Measurements from ENCODE around the gene LCE1B. TPM values are rescaled to one million over a fixed set of nuclear protein-coding genes. Genes with fewer than 3 reads are reported as not detected.

LCE1B gene
- total RNA-seq, 2 experiments from 2014 or later, result not detected

GRCh38 chr1:152817309-152817708 lies 5.5 kb downstream of the LCE1B start:
- no peaks in the 10 kb centered on the region for H3K4me1 Mint-ChIP-seq
- ChIA-PET POLR2A (no interaction called here), CTCF (no interaction called here)
- no peak overlapping the region for H3K27ac Mint-ChIP-seq
- no peaks in the 10 kb centered on the region for H3K36me3 Mint-ChIP-seq (ENCODE audit: low read depth)
- H3K9me3 Mint-ChIP-seq, result no peaks in the 10 kb centered on the region
- no peak overlapping the region for H3K4me3 Mint-ChIP-seq
- DNase-seq, result no peak
- peaks cover 4% of the 10 kb centered on the region for H3K27me3 Mint-ChIP-seq

DNA sequence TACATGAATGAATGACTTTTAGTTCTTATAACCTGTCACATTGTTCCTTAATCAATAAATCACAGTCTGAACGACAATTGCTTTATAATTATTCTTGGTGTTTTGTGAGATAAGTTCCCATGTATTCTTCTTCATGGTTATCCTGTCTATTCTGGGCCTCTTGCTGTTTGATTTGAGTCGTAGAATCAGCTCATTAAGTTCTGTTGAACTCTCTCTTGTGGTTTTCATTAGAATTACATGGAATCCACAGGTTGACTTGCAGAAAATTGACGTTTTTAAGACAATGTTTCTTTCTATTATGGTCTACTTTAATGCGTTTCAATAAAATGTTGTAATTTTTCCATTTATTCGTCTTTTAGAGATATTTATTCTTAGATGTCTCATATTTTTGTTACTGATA lies 11.5 kb downstream of the LCE1B start:
- H3K4me3 Mint-ChIP-seq, result no peak overlapping the region
- H3K27me3 Mint-ChIP-seq, result peaks cover 18% of the 10 kb centered on the region
- ChIA-PET CTCF (no interaction called here), POLR2A (no interaction called here)
- no peaks in the 10 kb centered on the region for H3K4me1 Mint-ChIP-seq
- H3K36me3 Mint-ChIP-seq (ENCODE audit: low read depth), result no peaks in the 10 kb centered on the region
- no peak for DNase-seq
- H3K27ac Mint-ChIP-seq, result no peak overlapping the region
- H3K9me3 Mint-ChIP-seq, result no peaks in the 10 kb centered on the region

DNA sequence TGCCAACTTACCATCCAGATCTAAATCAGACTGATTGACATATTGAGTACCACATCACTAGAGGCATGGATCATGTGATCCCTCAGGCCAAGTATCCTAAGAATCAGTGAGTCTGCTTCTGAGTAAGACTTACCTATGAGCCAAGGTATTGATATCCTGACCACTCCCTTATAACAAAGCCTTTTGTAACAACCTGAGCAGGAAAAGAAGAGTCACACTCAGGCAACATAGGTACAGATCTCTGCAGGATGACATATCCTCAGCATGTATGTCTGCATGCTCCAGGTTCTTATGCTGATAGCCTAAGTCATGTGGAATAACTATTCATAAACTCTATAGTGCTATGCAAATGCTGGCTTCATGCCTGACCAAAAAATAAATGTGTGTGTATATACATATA lies 13.2 kb downstream of the LCE1B start:
- Mint-ChIP-seq H3K9me3 (no peaks in the 10 kb centered on the region), H3K36me3 (ENCODE audit: low read depth) (no peaks in the 10 kb centered on the region), H3K4me3 (no peak overlapping the region), H3K27ac (no peak overlapping the region), H3K27me3 (peaks cover 17% of the 10 kb centered on the region), H3K4me1 (no peaks in the 10 kb centered on the region)
- DNase-seq, result no peak
- CTCF ChIA-PET, result no interaction called here
- POLR2A ChIA-PET, result no interaction called here

- CTCF ChIA-PET, result no interaction called here
- Mint-ChIP-seq H3K4me3 (no peak within 1 kb of the TSS), H3K27ac (no peak within 1 kb of the TSS), H3K9me3 (no peaks in the 10 kb centered on the region), H3K4me1 (no peaks in the 10 kb centered on the region), H3K27me3 (peaks cover 20% of the 10 kb centered on the region), H3K36me3 (ENCODE audit: low read depth) (no peaks in the 10 kb centered on the region)
- DNase-seq, result no peak
- POLR2A ChIA-PET, result no interaction called here
Observed at GRCh38 chr1:152827173-152827572, 15.4 kb downstream of the LCE1B start, which contains the start of gene LCE1A. Gene LCE1A (plus strand): TSS chr1:152827473. CDS start chr1:152827473, 0 bp downstream.

DNA sequence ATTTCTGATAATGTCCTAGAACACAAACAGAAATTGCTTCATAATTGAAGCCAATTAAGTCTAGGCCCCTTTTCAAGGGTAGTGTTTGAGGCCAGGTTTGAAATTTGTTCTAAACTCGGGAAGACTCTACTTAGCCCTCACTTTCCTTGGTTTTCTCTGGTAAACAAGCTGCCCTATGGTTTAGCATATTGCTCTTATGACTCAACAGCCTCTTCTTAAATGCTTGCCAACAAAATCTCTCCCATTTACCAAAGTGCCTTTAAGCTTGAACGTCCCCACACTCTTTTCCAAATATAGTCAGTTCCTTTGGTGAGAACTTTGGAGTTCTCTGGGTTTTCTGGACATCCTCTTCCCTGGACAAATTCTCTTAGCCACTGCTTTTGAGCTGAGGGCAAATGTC lies 25.1 kb downstream of the LCE1B start:
- Mint-ChIP-seq H3K4me1 (no peaks in the 10 kb centered on the region), H3K36me3 (ENCODE audit: low read depth) (no peaks in the 10 kb centered on the region), H3K27ac (no peak overlapping the region), H3K9me3 (no peaks in the 10 kb centered on the region), H3K4me3 (no peak overlapping the region), H3K27me3 (no peaks in the 10 kb centered on the region)
- ChIA-PET POLR2A (no interaction called here), CTCF (no interaction called here)
- no peak for DNase-seq

DNA sequence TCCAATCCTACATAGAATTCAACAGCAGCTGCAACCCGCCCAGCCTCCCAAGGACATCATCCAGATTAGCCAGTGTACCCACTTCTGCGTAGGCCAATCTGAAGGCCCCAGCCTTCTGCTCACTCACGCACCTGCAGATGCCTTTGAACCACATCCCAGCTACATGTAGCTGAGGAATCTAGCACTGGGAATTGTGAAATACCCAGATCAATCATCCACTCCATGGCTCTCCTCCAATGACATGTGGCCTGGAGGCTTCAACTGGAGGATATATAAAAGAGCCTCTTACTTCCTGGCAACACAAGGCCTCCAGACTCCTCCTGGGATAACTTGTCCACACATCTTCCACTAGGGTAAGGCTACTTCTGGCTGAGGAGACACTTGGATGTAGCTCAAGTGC lies 30.8 kb downstream of the LCE1B start, which contains the start of gene LCE6A:
Gene LCE6A, plus strand, starts transcription at position 301 of the 400 bp plus-strand sequence. CDS start 665 bp downstream, outside the sequence.
- no peaks in the 10 kb centered on the region for H3K9me3 Mint-ChIP-seq
- no peaks in the 10 kb centered on the region for H3K4me1 Mint-ChIP-seq
- DNase-seq, result no peak
- POLR2A ChIA-PET, result no interaction called here
- H3K36me3 Mint-ChIP-seq (ENCODE audit: low read depth), result no peaks in the 10 kb centered on the region
- CTCF ChIA-PET, result interaction anchor here (0.5 kb wide), 1 partner anchor 189 kb away, joined by 3 read pairs; no protein-coding TSS in a partner anchor
- no peaks in the 10 kb centered on the region for H3K27me3 Mint-ChIP-seq
- no peak within 1 kb of the TSS for H3K27ac Mint-ChIP-seq
- H3K4me3 Mint-ChIP-seq, result no peak within 1 kb of the TSS

- Mint-ChIP-seq H3K4me3 (no peak overlapping the region), H3K9me3 (no peaks in the 10 kb centered on the region), H3K36me3 (ENCODE audit: low read depth) (no peaks in the 10 kb centered on the region), H3K4me1 (no peaks in the 10 kb centered on the region), H3K27ac (no peak overlapping the region), H3K27me3 (peaks cover 4% of the 10 kb centered on the region)
- CTCF ChIA-PET, result interaction anchor here (1.0 to 1.2 kb wide), 2 partner anchors 9 to 15 kb away, joined by 4 to 5 read pairs; no protein-coding TSS in a partner anchor
- POLR2A ChIA-PET, result no interaction called here
- DNase-seq, result no peak
Observed at GRCh38 chr1:152855661-152856060, 43.9 kb downstream of the LCE1B start.

GRCh38 chr1:152858062-152858461 lies 46.3 kb downstream of the LCE1B start:
- no peak overlapping the region for H3K27ac Mint-ChIP-seq
- H3K36me3 Mint-ChIP-seq (ENCODE audit: low read depth), result no peaks in the 10 kb centered on the region
- ChIA-PET CTCF (interaction anchor here (0.6 kb wide), 1 partner anchor 412 kb away, joined by 3 read pairs; no protein-coding TSS in a partner anchor), POLR2A (no interaction called here)
- H3K27me3 Mint-ChIP-seq, result peaks cover 5% of the 10 kb centered on the region
- no peaks in the 10 kb centered on the region for H3K4me1 Mint-ChIP-seq
- H3K9me3 Mint-ChIP-seq, result no peaks in the 10 kb centered on the region
- no peak overlapping the region for H3K4me3 Mint-ChIP-seq
- DNase-seq, result no peak

GRCh38 chr1:152859696-152860095 lies 47.9 kb downstream of the LCE1B start, which contains the start of gene LCE7A:
Gene LCE7A (plus strand): TSS chr1:152859996. CDS start chr1:152860698, 702 bp downstream.
- DNase-seq, result no peak
- no peak within 1 kb of the TSS for H3K27ac Mint-ChIP-seq
- H3K27me3 Mint-ChIP-seq, result peaks cover 5% of the 10 kb centered on the region
- H3K4me1 Mint-ChIP-seq, result no peaks in the 10 kb centered on the region
- H3K9me3 Mint-ChIP-seq, result no peaks in the 10 kb centered on the region
- ChIA-PET POLR2A (no interaction called here), CTCF (interaction anchor here (1.2 kb wide), 1 partner anchor 18 kb away, joined by 3 read pairs; the partner anchor contains the start of gene SMCP)
- H3K4me3 Mint-ChIP-seq, result no peak within 1 kb of the TSS
- H3K36me3 Mint-ChIP-seq (ENCODE audit: low read depth), result no peaks in the 10 kb centered on the region

DNA sequence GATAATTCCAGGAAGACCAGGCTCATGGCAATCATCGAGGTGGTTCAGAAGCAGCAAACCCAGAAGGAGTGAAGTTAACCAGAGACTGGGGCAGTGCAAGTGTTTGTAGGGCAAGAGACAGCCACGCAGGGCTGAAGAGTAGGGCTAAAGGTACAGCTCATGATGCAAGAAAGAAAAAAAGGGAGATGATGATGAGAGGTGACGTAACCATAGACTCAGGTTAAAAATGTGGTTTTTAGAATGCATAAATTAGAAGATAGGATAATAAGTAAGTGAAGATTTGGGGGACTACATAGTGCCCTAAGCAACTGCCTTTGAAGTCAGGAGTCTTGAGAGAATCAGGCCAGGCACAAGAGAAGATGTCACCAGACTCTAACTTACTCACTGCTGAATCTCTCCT lies 48.4 kb downstream of the LCE1B start:
- no peak overlapping the region for H3K4me3 Mint-ChIP-seq
- H3K27me3 Mint-ChIP-seq, result peaks cover 5% of the 10 kb centered on the region
- CTCF ChIA-PET, result no interaction called here
- no peak overlapping the region for H3K27ac Mint-ChIP-seq
- POLR2A ChIA-PET, result no interaction called here
- H3K9me3 Mint-ChIP-seq, result no peaks in the 10 kb centered on the region
- DNase-seq, result no peak
- no peaks in the 10 kb centered on the region for H3K4me1 Mint-ChIP-seq
- no peaks in the 10 kb centered on the region for H3K36me3 Mint-ChIP-seq (ENCODE audit: low read depth)

DNA sequence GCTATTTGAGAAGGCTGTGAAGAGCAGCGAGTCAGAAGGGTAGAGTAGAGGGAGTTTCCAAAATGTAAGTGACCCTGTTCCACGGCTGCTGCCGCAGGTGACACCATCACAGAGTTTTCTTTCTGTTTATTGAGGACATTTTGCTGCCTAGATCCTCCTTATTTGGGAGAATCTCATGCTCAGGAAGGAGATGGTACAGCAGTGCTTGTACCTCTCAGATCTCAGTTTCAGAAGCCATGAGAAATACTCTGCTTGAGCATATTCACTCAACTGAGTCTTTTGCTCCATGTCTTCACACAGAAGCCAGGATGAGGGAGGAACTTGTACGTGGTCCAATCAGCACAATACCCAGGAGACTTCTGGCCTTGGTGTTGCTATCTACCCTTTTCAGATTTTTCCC lies 49.6 kb downstream of the LCE1B start:
- no peaks in the 10 kb centered on the region for H3K36me3 Mint-ChIP-seq (ENCODE audit: low read depth)
- H3K4me3 Mint-ChIP-seq, result no peak overlapping the region
- peaks cover 5% of the 10 kb centered on the region for H3K27me3 Mint-ChIP-seq
- ChIA-PET POLR2A (no interaction called here), CTCF (no interaction called here)
- no peak overlapping the region for H3K27ac Mint-ChIP-seq
- no peak for DNase-seq
- H3K9me3 Mint-ChIP-seq, result no peaks in the 10 kb centered on the region
- H3K4me1 Mint-ChIP-seq, result no peaks in the 10 kb centered on the region

Other genes with a start within 250 kb of the LCE1B start
- not detected for gene LCE3E, start 245.2 kb upstream of the LCE1B start, total RNA-seq
- gene LCE3D, start 231.5 kb upstream of the LCE1B start, total RNA-seq, result not detected
- gene LCE3C, start 211.7 kb upstream of the LCE1B start, total RNA-seq, result not detected
- gene LCE3B, start 198.2 kb upstream of the LCE1B start, total RNA-seq, result not detected
- gene LCE3A, start 188.9 kb upstream of the LCE1B start, total RNA-seq, result not detected
- gene LCE2D, start 148.6 kb upstream of the LCE1B start, total RNA-seq, result not detected
- not detected for gene LCE2C, start 136.7 kb upstream of the LCE1B start, total RNA-seq
- gene LCE2B, start 125.8 kb upstream of the LCE1B start, total RNA-seq, result not detected
- not detected for gene LCE2A, start 113.6 kb upstream of the LCE1B start, total RNA-seq
- not detected for gene LCE4A, start 103.8 kb upstream of the LCE1B start, total RNA-seq
- gene KPRP, start 53.9 kb upstream of the LCE1B start, total RNA-seq, result not detected
- not detected for gene LCE1F, start 36.8 kb upstream of the LCE1B start, total RNA-seq
- gene LCE1E, start 25.7 kb upstream of the LCE1B start, total RNA-seq, result not detected
- not detected for gene LCE1D, start 15.2 kb upstream of the LCE1B start, total RNA-seq
- gene LCE1C, start 5.3 kb upstream of the LCE1B start, total RNA-seq, result not detected
- gene LCE1A, start 15.5 kb downstream of the LCE1B start, total RNA-seq, result not detected
- not detected for gene LCE6A, start 30.9 kb downstream of the LCE1B start, total RNA-seq
- gene LCE7A, start 48.0 kb downstream of the LCE1B start, total RNA-seq, result not detected
- gene SMCP, start 66.4 kb downstream of the LCE1B start, total RNA-seq, result not detected
- not detected for gene IVL, start 96.6 kb downstream of the LCE1B start, total RNA-seq
- not detected for gene SPRR5, start 135.2 kb downstream of the LCE1B start, total RNA-seq
- not detected for gene SPRR4, start 158.7 kb downstream of the LCE1B start, total RNA-seq
- not detected for gene SPRR1A, start 172.1 kb downstream of the LCE1B start, total RNA-seq
- not detected for gene SPRR3, start 189.8 kb downstream of the LCE1B start, total RNA-seq
- not detected for gene SPRR1B, start 219.2 kb downstream of the LCE1B start, total RNA-seq
- gene SPRR2D, start 229.1 kb downstream of the LCE1B start, total RNA-seq, result not detected
- not detected for gene SPRR2A, start 245.5 kb downstream of the LCE1B start, total RNA-seq